ENCODE measurements around the gene COX14. TPM values are rescaled to one million over a fixed set of nuclear protein-coding genes. Genes with fewer than 3 reads are reported as not detected.

Gene COX14
- total RNA-seq, 1 donor from 2014 or later: 42.4 TPM

DNA sequence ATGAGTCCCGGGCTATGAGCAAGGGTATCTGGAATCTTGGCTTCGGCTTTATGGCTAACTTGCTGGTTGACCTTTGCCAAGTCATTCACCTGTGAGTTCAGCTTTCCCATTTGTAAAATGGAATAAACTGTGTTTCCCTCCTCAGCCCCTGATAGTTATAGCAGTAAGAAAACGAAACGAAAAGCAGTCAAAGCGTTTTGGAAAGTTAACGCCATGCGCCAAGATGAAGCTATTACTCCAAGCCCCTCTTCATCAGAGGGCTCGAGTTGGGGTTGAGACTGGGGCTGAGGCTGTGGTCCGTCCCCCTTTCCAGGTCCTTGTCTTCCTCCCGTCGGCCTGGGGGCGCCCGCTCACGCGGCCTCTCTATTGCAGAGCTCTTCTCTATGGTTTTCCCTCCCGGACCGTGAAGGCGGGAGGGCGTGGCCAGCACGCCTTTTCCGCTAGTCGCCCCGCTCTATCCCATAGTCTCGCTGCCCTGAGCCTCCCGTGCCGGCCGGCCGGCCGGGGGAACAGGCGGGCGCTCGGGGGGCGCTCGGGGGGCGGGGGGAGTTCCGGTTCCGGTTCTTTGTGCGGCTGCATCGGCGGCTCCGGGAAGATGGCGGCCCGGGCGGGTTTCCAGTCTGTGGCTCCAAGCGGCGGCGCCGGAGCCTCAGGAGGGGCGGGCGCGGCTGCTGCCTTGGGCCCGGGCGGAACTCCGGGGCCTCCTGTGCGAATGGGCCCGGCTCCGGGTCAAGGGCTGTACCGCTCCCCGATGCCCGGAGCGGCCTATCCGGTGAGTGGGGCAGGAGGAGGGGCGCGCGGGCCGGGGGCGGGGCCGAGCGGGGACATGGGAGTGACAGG is 27.0 kb upstream of the COX14 start, which contains the start of gene SMARCD1:
Gene SMARCD1, plus strand, starts transcription at position 568 of the 840 bp plus-strand sequence. Its CDS starts 28 bp downstream, at position 596.
- TF ChIP-seq, protein P1, sequence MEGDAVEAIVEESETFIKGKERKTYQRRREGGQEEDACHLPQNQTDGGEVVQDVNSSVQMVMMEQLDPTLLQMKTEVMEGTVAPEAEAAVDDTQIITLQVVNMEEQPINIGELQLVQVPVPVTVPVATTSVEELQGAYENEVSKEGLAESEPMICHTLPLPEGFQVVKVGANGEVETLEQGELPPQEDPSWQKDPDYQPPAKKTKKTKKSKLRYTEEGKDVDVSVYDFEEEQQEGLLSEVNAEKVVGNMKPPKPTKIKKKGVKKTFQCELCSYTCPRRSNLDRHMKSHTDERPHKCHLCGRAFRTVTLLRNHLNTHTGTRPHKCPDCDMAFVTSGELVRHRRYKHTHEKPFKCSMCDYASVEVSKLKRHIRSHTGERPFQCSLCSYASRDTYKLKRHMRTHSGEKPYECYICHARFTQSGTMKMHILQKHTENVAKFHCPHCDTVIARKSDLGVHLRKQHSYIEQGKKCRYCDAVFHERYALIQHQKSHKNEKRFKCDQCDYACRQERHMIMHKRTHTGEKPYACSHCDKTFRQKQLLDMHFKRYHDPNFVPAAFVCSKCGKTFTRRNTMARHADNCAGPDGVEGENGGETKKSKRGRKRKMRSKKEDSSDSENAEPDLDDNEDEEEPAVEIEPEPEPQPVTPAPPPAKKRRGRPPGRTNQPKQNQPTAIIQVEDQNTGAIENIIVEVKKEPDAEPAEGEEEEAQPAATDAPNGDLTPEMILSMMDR (IDR thresholded peaks at IDR 0.05): no peak
- no peaks in the 10 kb centered on the region for H3K9me3 Mint-ChIP-seq
- peak; percentile 86 for ATAC-seq (ENCODE audit: low read depth)

DNA sequence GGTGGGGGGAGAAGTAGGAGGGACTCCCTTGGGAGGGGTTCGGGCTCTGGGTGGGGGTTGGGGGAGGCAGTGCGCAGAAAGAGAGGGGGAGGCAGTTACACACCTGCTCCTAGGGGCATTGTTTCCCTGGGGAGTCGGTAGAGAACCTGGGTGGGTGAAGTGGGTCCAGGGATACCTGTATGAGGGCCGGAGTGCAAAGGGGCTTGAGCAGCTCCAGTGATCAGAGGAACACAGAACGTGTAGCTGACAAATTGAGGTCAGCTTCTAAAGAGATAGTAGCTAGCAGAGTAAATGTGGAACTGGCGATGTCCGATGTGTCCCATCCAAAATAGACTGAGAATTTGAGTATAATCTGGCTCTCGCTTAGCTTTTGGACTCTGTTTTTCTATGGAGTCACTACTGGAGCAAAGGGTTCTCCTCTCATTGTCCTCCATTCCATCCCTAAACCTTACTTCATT is 26.4 kb upstream of the COX14 start:
- ATAC-seq (ENCODE audit: low read depth) (no peak), DNase-seq (no peak)
- Mint-ChIP-seq H3K9me3 (no peaks in the 10 kb centered on the region), H3K36me3 (ENCODE audit: low read depth) (peaks cover 44% of the 10 kb centered on the region), H3K4me1 (peaks cover 35% of the 10 kb centered on the region), H3K27ac (peak overlapping the region; percentile 93), H3K27me3 (no peaks in the 10 kb centered on the region), H3K4me3 (peak overlapping the region; percentile 94)
- intact Hi-C loops (cut with micrococcal nuclease): loop anchor here (1.0 to 5.0 kb wide), 6 partner anchors 10 to 315 kb away; partner anchors contain the start of genes CERS5, LARP4 and RACGAP1
- CTCF ChIA-PET: interaction anchor here (1.0 to 2.7 kb wide), 6 partner anchors 9 to 90 kb away, joined by 4 to 48 read pairs (median 10); partner anchors contain the start of genes CERS5 and COX14
- TF ChIP-seq, protein P1 (IDR thresholded peaks at IDR 0.05): no peak
- POLR2A ChIA-PET: interaction anchor here (0.6 to 8.5 kb wide), 14 partner anchors 15 to 435 kb away, joined by 3 to 262 read pairs (median 5); partner anchors contain the start of genes BCDIN3D, CERS5, COX14 and GPD1

More for the DNA sequence above, 27.0 kb upstream of the COX14 start, which contains the start of gene SMARCD1:
- ChIA-PET POLR2A (interaction anchor here (0.6 to 8.5 kb wide), 31 partner anchors 12 to 975 kb away, joined by 3 to 262 read pairs (median 4); partner anchors contain the start of genes BCDIN3D, CERS5, COX14 and DIP2B), CTCF (interaction anchor here (0.7 to 2.7 kb wide), 8 partner anchors 8 to 91 kb away, joined by 3 to 48 read pairs (median 8); partner anchors contain the start of genes CERS5 and COX14)
- H3K27me3 Mint-ChIP-seq: no peaks in the 10 kb centered on the region
- peak within 1 kb of the TSS; percentile 97 for H3K27ac Mint-ChIP-seq
- peaks cover 40% of the 10 kb centered on the region for H3K36me3 Mint-ChIP-seq (ENCODE audit: low read depth)
- peak within 1 kb of the TSS; percentile 94 for H3K4me3 Mint-ChIP-seq
- intact Hi-C loops (cut with micrococcal nuclease): loop anchor here (1.0 to 5.0 kb wide), 6 partner anchors 10 to 316 kb away; partner anchors contain the start of genes CERS5, LARP4 and RACGAP1
- peaks cover 35% of the 10 kb centered on the region for H3K4me1 Mint-ChIP-seq
- peak; percentile 82 for DNase-seq

DNA sequence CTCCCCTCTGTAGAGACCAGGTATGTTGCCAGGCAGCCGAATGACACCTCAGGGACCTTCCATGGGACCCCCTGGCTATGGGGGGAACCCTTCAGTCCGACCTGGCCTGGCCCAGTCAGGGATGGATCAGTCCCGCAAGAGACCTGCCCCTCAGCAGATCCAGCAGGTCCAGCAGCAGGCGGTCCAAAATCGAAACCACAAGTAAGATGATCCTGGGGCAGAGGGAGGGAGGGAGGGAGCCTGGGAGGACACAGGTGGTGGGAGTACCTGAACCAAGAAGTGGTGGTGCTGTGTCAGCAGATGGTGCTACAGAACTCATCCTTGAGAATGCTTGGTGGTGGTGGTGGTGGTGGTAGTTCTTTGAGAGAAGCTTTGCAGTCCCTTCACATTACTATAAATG is 25.9 kb upstream of the COX14 start:
- ATAC-seq (ENCODE audit: low read depth) (no peak), DNase-seq (no peak)
- Mint-ChIP-seq H3K27ac (peak overlapping the region; percentile 93), H3K36me3 (ENCODE audit: low read depth) (peaks cover 47% of the 10 kb centered on the region), H3K27me3 (no peaks in the 10 kb centered on the region), H3K4me1 (peaks cover 35% of the 10 kb centered on the region), H3K4me3 (peak overlapping the region; percentile 94), H3K9me3 (no peaks in the 10 kb centered on the region)
- intact Hi-C loops (cut with micrococcal nuclease): loop anchor here (5.0 kb wide), 1 partner anchor 41 kb away; no protein-coding TSS in a partner anchor
- CTCF ChIA-PET: interaction anchor here (2.5 to 2.7 kb wide), 2 partner anchors 25 to 81 kb away, joined by 12 to 48 read pairs; partner anchors contain the start of genes CERS5 and COX14
- POLR2A ChIA-PET: interaction anchor here (0.6 to 8.5 kb wide), 7 partner anchors 14 to 434 kb away, joined by 3 to 262 read pairs (median 7); partner anchors contain the start of genes CERS5, COX14 and LIMA1
- TF ChIP-seq, protein P1 (IDR thresholded peaks at IDR 0.05): no peak

DNA sequence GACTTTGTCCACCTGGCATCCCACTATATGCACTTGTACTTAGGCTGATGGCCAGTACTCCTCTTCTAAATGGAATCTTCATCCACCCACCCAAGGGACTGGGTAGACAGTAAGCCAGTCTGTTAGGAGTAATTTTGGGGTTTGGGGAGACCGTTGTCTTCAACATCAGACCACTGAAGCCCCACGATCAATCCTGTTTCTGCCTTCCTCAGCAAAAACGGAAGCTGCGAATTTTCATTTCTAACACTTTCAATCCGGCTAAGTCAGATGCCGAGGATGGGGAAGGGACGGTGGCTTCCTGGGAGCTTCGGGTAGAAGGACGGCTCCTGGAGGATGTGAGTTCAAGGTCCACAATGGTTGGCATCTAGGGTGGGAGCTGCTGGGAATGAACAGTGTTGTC is 24.9 kb upstream of the COX14 start:
- TF ChIP-seq, protein P1 (IDR thresholded peaks at IDR 0.05): no peak
- DNase-seq: no peak
- no peak for ATAC-seq (ENCODE audit: low read depth)
- intact Hi-C loops (cut with micrococcal nuclease): loop anchor here (5.0 kb wide), 1 partner anchor 40 kb away; no protein-coding TSS in a partner anchor
- CTCF ChIA-PET: interaction anchor here (0.6 to 3.0 kb wide), 12 partner anchors 9 to 230 kb away, joined by 3 to 25 read pairs (median 4); partner anchors contain the start of genes CERS5, COX14 and GPD1
- H3K27ac Mint-ChIP-seq: no peak overlapping the region
- H3K9me3 Mint-ChIP-seq: no peaks in the 10 kb centered on the region
- no peak overlapping the region for H3K4me3 Mint-ChIP-seq
- H3K36me3 Mint-ChIP-seq (ENCODE audit: low read depth): peaks cover 56% of the 10 kb centered on the region
- H3K27me3 Mint-ChIP-seq: no peaks in the 10 kb centered on the region
- POLR2A ChIA-PET: interaction anchor here (1.7 to 8.5 kb wide), 2 partner anchors 22 to 80 kb away, joined by 7 to 262 read pairs; partner anchors contain the start of genes CERS5 and COX14
- peaks cover 35% of the 10 kb centered on the region for H3K4me1 Mint-ChIP-seq
